Erythroblast (primary cell): ENCODE results near the gene SUV39H2.

Experiments
- GATA1 ChIP-seq: IDR thresholded peaks from 2 replicates; pipeline ENCODE4 v1.6.1; 2011; ENCODE audit warnings: low read depth, mild to moderate bottlenecking, control low read depth, low read length, moderate library complexity
- POLR2A ChIP-seq: IDR thresholded peaks from 2 replicates; pipeline ENCODE4 v1.6.1; 2011; ENCODE audit warnings: mild to moderate bottlenecking, low read length

DNA sequence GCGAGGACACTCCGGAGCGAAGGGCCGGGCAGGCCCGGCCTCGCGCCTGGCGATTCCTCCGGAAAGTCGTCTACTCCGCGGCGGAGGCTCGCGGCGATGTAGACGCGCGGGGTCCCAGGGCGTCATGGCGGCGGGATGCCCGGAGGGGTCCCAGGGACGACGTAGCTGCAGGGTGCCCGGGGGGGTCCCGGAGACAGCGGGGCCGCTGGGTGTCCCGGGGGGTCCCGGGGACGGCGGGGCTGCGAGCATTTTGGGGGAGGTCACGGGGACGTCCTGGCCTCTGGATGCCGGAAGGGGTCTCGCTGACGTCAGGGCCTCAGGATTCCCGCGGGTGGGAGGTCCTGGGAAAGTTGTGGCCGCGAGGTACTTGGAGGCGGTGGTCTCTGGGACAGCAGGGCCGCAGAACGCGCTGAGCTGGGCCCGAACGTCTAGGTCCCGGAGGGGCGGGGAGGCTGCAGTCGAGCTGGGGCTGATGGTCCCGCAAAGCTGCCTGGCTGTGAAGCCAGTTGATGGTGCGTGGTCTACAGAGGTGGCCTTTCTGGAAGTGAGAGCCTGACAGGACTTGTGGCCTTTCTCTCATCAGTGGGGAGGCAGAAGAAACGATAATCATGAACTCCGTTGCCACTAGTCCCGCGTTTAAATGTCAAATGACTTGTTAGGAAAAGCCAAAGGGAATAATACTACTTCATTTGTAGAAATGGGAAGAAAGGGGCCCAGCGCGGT is 39.9 kb upstream of the SUV39H2 start:
- TF ChIP-seq POLR2A (no peak), GATA1 (no peak)
